PC-3 (cell line): Measurements from ENCODE around the gene NRCAM. TPM values are rescaled to one million over a fixed set of nuclear protein-coding genes. Genes with fewer than 3 reads are reported as not detected.

ENCODE experiments used
- ATAC-seq: fragments of 200-7000 bp; cut with Tn5 transposase; 2 replicates; pipeline ENCODE4 v1.9.1; 2020; ENCODE audit warnings: mild to moderate bottlenecking, moderate library complexity
- BruUV-seq: library from RNA; stranded (reverse); fragments of 400-500 nt; replicated peaks from 2 replicates; lab custom pipeline; 2021; lab: Mats Ljungman, UMichigan
- CTCF ChIA-PET: fragments of 300-600 bp; sonication (Branson Sonifier 250); formaldehyde crosslinking; loops from one replicate; lab custom pipeline; 2022; ENCODE audit warnings: antibody characterized with exemption; lab: Charles Lee
- POLR2A ChIA-PET: fragments of 300-600 bp; sonication (Branson Sonifier 250); formaldehyde crosslinking; loops from one replicate; lab custom pipeline; 2022; ENCODE audit warnings: antibody characterized with exemption; ENCODE audit not compliant: unreplicated experiment; lab: Charles Lee
- DNase-seq: peaks from one replicate; pipeline ENCODE4 v3.0.0-alpha.2; 2015
- H2AFZ ChIP-seq: fragments of 300-600 bp; sonication (generic); 2 replicates; pipeline ENCODE4 v1.6.0; 2016; ENCODE audit warnings: antibody characterized with exemption, low read length
- H3F3A ChIP-seq: fragments of 300-600 bp; sonication (generic); one replicate; pipeline ENCODE4 v1.6.0; 2017; ENCODE audit warnings: antibody characterized with exemption, low read length, control low read depth, mild to moderate bottlenecking; ENCODE audit not compliant: unreplicated experiment
- H3K27ac ChIP-seq: fragments of 300-600 bp; sonication (generic); 2 replicates; pipeline ENCODE4 v1.5.1; 2016; ENCODE audit warnings: mild to moderate bottlenecking, low read length
- H3K27me3 ChIP-seq: fragments of 300-600 bp; sonication (generic); 2 replicates; pipeline ENCODE4 v1.6.1; 2016; ENCODE audit warnings: low read length, mixed read lengths
- H3K36me3 ChIP-seq: fragments of 300-600 bp; sonication (generic); 2 replicates; pipeline ENCODE4 v1.6.1; 2016; ENCODE audit warnings: low read depth, mixed run types, low read length, mixed read lengths
- H3K4me1 ChIP-seq: fragments of 300-600 bp; sonication (generic); 2 replicates; pipeline ENCODE4 v1.5.1; 2016; ENCODE audit warnings: low read length; ENCODE audit not compliant: insufficient read depth
- H3K4me2 ChIP-seq: fragments of 300-600 bp; sonication (generic); 2 replicates; pipeline ENCODE4 v1.6.0; 2016; ENCODE audit warnings: low read length
- H3K4me3 ChIP-seq: fragments of 300-600 bp; sonication (generic); 2 replicates; pipeline ENCODE4 v1.5.1; 2016; ENCODE audit warnings: mild to moderate bottlenecking, low read length, mixed read lengths
- H3K79me2 ChIP-seq: fragments of 300-600 bp; sonication (generic); 2 replicates; pipeline ENCODE4 v1.6.1; 2017; ENCODE audit warnings: low read length, mixed read lengths
- H3K9ac ChIP-seq: fragments of 300-600 bp; sonication (generic); 2 replicates; pipeline ENCODE4 v1.6.0; 2016; ENCODE audit warnings: mild to moderate bottlenecking, low read length
- H3K9me2 ChIP-seq: fragments of 300-600 bp; sonication (generic); replicated peaks from 2 replicates; pipeline ENCODE4 v1.6.1; 2016; ENCODE audit warnings: mixed run types, low read length, mixed read lengths
- H3K9me3 ChIP-seq: fragments of 300-600 bp; sonication (generic); 2 replicates; pipeline ENCODE4 v1.6.1; 2016; ENCODE audit warnings: low read length, mixed read lengths
- H4K20me1 ChIP-seq: fragments of 300-600 bp; sonication (generic); 2 replicates; pipeline ENCODE4 v1.6.1; 2016; ENCODE audit warnings: low read length, mixed read lengths
- CTCF ChIP-seq: fragments of 300-600 bp; sonication (generic); conservative IDR thresholded peaks from 2 replicates; pipeline ENCODE4 v1.5.1; 2017; ENCODE audit warnings: antibody characterized with exemption, low read depth, mild to moderate bottlenecking, low read length
- EZH2 ChIP-seq: fragments of 300-600 bp; sonication (generic); IDR thresholded peaks from one replicate; pipeline ENCODE4 v1.6.1; 2017; ENCODE audit warnings: antibody characterized with exemption, mild to moderate bottlenecking, low read length; ENCODE audit not compliant: unreplicated experiment
- EZH2phosphoT487 ChIP-seq: fragments of 300-600 bp; sonication (generic); IDR thresholded peaks from 2 replicates; pipeline ENCODE4 v1.6.1; 2018; ENCODE audit warnings: mild to moderate bottlenecking, antibody characterized with exemption, low read length, borderline replicate concordance
- intact Hi-C: fragments of 100-400 bp; cut with micrococcal nuclease; formaldehyde crosslinking; loops from 2 replicates; pipeline ENCODE4 v1.9.0; 2023
- total RNA-seq: library from RNA; depleted of rRNA; stranded (reverse); fragments of >200 nt; gene quantifications from 2 replicates; pipeline ENCODE4 v1.2.3, GENCODE V29; 2014

The NRCAM gene
- total RNA-seq, 1 experiment from 2014 or later, result not detected

DNA sequence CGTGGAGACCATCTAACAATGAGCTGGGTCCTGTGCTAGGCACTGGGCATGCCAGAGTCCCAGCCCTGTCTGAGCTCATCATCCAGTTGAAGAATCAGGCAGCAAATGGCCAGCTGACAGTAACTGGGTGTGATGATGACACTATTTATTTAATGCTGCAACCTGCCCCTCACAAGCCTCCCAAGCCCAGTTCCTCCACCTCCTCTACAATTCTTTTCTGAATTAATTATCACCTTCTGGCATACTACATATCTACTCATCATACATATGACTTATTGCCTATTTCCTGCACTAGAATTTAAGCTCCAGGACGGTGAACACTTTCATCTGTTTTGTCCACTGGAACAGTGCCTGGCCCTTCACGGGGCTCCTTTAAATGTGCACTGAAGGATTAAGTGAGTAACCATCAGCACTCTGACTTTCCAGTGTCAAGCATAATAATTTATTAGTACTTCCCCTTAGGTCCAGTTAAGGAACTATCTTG lies 229.4 kb downstream of the NRCAM start:
- no peak for TF ChIP-seq EZH2
- TF ChIP-seq EZH2phosphoT487, result no peak
- no peak for TF ChIP-seq CTCF
- intact Hi-C loops, result no loop called here
- Histone ChIP-seq H3K4me1 (no peaks in the 10 kb centered on the region), H3K9ac (no peak overlapping the region), H3K4me3 (no peak overlapping the region), H3K9me3 (no peaks in the 10 kb centered on the region), H3K79me2 (no peaks in the 10 kb centered on the region), H3K4me2 (no peak overlapping the region), H2AFZ (no peak overlapping the region), H4K20me1 (no peaks in the 10 kb centered on the region), H3K27ac (no peak overlapping the region), H3F3A (no peaks in the 10 kb centered on the region), H3K36me3 (no peaks in the 10 kb centered on the region), H3K9me2 (no peaks in the 10 kb centered on the region), H3K27me3 (no peaks in the 10 kb centered on the region)
- BruUV-seq, result no TSS peak
- ChIA-PET CTCF (no interaction called here), POLR2A (no interaction called here)
- ATAC-seq, result no peak
- DNase-seq, result no peak

GRCh38 chr7:108225531-108226181 lies 230.6 kb downstream of the NRCAM start:
- H2AFZ ChIP-seq, result no peak overlapping the region
- H3K4me3 ChIP-seq, result no peak overlapping the region
- TF ChIP-seq EZH2phosphoT487 (no peak), EZH2 (no peak), CTCF (no peak; the same call in 1 of the 2 replicates)
- H3K27ac ChIP-seq, result no peak overlapping the region
- H3K27me3 ChIP-seq, result no peaks in the 10 kb centered on the region
- H3K9me2 ChIP-seq, result no peaks in the 10 kb centered on the region
- CTCF ChIA-PET, result no interaction called here
- H4K20me1 ChIP-seq, result no peaks in the 10 kb centered on the region
- no peaks in the 10 kb centered on the region for H3K36me3 ChIP-seq
- H3K79me2 ChIP-seq, result no peaks in the 10 kb centered on the region
- DNase-seq (no peak), ATAC-seq (no peak)
- no peak overlapping the region for H3K9ac ChIP-seq
- no peaks in the 10 kb centered on the region for H3K4me1 ChIP-seq
- intact Hi-C loops, result no loop called here
- no peaks in the 10 kb centered on the region for H3K9me3 ChIP-seq
- POLR2A ChIA-PET, result interaction anchor here (0.6 kb wide), 1 partner anchor 812 kb away, joined by 3 read pairs; no protein-coding TSS in a partner anchor
- no peaks in the 10 kb centered on the region for H3F3A ChIP-seq
- BruUV-seq, result no TSS peak
- no peak overlapping the region for H3K4me2 ChIP-seq

GRCh38 chr7:108224387-108224786 lies 231.8 kb downstream of the NRCAM start:
- no peak overlapping the region for H3K4me3 ChIP-seq
- H3K36me3 ChIP-seq, result no peaks in the 10 kb centered on the region
- no peak overlapping the region for H3K27ac ChIP-seq
- no peak overlapping the region for H3K9ac ChIP-seq
- no peaks in the 10 kb centered on the region for H4K20me1 ChIP-seq
- no peaks in the 10 kb centered on the region for H3K9me3 ChIP-seq
- no peaks in the 10 kb centered on the region for H3K27me3 ChIP-seq
- BruUV-seq, result no TSS peak
- H3K4me2 ChIP-seq, result no peak overlapping the region
- CTCF ChIA-PET, result no interaction called here
- DNase-seq, result no peak
- H3F3A ChIP-seq, result no peaks in the 10 kb centered on the region
- no peaks in the 10 kb centered on the region for H3K79me2 ChIP-seq
- H3K9me2 ChIP-seq, result no peaks in the 10 kb centered on the region
- TF ChIP-seq CTCF (no peak), EZH2phosphoT487 (no peak), EZH2 (no peak)
- POLR2A ChIA-PET, result no interaction called here
- H2AFZ ChIP-seq, result no peak overlapping the region
- ATAC-seq, result no peak
- H3K4me1 ChIP-seq, result no peaks in the 10 kb centered on the region
- intact Hi-C loops, result no loop called here
